ENCODE measurements around the gene FSTL4.

FSTL4 gene

DNA sequence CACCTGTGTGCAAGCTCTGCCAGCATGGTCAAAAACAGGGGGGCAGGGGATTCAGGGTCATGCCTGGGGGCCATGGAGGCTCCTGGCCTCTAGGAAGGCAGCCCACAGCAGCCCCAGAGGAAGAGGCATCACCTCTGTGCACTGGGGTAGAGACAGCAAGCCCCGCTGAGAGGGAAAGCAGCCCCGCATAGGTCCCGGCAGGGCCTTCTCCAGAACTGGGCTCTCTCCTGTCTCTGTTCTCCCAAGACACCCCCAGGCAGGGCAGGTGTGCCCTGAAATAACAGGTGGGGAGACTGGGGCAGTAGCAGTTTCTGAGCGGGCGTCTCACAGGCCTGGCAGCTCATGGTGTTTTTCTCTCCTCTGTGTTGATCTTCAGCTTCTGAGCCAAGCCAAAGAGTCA, 281.4 kb downstream of the FSTL4 start:
- FAIRE-seq, result no peak
- TF ChIP-seq, protein P1, sequence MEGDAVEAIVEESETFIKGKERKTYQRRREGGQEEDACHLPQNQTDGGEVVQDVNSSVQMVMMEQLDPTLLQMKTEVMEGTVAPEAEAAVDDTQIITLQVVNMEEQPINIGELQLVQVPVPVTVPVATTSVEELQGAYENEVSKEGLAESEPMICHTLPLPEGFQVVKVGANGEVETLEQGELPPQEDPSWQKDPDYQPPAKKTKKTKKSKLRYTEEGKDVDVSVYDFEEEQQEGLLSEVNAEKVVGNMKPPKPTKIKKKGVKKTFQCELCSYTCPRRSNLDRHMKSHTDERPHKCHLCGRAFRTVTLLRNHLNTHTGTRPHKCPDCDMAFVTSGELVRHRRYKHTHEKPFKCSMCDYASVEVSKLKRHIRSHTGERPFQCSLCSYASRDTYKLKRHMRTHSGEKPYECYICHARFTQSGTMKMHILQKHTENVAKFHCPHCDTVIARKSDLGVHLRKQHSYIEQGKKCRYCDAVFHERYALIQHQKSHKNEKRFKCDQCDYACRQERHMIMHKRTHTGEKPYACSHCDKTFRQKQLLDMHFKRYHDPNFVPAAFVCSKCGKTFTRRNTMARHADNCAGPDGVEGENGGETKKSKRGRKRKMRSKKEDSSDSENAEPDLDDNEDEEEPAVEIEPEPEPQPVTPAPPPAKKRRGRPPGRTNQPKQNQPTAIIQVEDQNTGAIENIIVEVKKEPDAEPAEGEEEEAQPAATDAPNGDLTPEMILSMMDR (IDR thresholded peaks at IDR 0.05; ENCODE audit: insufficient read depth, missing control alignments), result no peak

DNA sequence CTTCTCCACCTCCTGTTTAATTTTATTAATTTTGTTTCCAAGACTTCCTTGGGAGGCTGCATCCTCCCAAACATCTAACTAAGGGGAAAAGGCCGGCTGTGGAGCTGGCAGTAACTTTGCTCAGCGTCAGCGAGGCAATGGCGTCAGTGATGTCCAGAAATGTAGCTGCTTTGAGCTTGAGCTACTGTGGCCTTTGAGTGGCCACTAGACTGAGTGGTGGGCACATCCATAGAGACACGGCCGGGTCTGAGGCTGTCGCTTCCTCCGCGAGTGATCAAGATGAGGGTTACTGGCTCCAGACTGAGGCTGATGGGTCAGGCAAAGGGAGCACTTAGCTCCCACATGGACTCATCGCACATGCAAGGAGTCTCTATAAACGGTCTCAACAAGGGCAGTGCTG, 283.5 kb downstream of the FSTL4 start:
- TF ChIP-seq, protein P1 (IDR thresholded peaks at IDR 0.05; ENCODE audit: insufficient read depth, missing control alignments), result no peak
- DNase-seq (ENCODE audit: insufficient read length, low spot score), result no peak
- no peak for FAIRE-seq

More for the DNA sequence above, 281.4 kb downstream of the FSTL4 start:
- no peak for DNase-seq (ENCODE audit: insufficient read length, low spot score)

DNA sequence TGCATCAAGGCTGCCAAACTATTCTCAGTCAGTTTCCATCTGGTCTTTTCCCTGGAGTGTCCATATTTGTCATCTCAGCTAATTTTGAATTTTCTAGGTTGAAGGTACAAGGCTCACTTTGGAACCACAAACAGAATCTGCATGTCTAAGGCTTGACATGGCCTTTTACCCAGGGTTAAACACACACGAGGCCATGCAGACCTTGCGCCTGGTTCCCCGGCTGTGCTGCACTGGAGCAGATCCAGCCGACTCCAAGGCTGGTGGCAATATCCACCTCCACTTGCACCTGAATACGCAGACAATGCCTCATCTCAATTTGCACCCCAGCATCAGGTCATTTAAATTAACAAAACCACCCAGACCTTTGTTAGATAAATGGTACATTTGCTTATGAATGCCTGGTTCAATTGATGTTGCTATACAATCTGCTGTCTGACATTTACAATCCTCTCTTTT, 284.4 kb downstream of the FSTL4 start:
- TF ChIP-seq, protein P1 (IDR thresholded peaks at IDR 0.05; ENCODE audit: insufficient read depth, missing control alignments), result no peak
- no peak for DNase-seq (ENCODE audit: insufficient read length, low spot score)
- no peak for FAIRE-seq

DNA sequence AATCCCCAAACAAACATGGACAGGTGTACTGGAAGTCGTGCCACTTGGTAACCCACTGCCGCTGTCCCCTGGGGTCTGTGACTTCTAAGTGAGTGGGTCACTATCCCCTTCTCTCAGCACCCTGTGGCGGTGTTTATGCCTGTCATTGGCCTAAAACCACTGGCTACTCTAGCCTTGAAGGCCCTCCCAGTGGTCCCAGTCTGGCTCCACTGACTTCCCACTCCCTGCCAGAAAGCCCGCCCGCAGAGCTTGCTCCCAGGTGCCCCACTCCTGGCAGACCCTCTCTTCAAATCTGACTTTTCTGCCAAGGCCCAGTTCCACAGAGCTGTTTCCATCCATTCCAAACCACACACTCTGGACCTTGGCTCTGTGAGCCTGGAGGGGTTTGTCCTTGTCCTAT, 286.0 kb downstream of the FSTL4 start:
- no peak for FAIRE-seq
- TF ChIP-seq, protein P1 (IDR thresholded peaks at IDR 0.05; ENCODE audit: insufficient read depth, missing control alignments), result no peak
- no peak for DNase-seq (ENCODE audit: insufficient read length, low spot score)

DNA sequence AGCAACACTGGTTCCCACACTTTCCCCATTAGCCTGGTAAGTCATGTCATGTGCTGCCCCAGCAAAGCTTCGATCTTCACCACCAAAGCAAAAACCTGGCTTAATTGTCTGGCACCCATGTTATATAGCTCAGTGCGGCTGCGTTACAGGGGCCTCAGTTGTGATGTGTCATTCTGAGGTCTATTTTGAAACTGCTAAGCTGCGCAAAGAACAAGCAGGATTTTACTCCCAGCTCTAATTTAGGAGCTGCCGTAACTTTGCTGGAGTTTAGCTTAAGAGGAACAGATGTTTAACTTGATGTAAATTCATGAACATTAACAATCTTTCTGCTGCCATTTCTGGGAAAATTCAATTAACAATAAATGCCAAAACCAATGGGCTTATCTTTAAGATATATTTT, 286.5 kb downstream of the FSTL4 start:
- DNase-seq (ENCODE audit: insufficient read length, low spot score), result no peak
- TF ChIP-seq, protein P1 (IDR thresholded peaks at IDR 0.05; ENCODE audit: insufficient read depth, missing control alignments), result no peak
- no peak for FAIRE-seq

DNA sequence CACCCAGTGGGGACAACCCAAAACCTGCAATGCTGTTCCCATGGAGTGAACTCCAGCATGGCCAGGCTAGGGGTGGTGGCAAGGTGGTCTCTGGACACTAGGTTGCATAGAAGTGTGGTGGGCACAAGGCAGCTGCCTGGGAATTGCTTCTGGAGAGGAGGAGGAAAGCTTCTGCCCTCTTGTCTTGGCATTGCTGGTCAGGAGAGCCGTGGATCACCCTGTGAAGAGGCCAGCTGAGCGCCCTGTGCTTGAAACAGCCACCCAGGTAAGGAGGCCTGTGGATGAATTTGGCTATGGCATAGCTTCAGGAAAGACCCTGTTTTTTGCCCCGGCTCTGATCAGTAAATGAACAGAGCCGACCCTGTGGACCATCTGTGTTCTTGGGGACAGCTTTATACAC, 287.4 kb downstream of the FSTL4 start:
- FAIRE-seq (no peak), DNase-seq (ENCODE audit: insufficient read length, low spot score) (no peak)
- TF ChIP-seq, protein P1 (IDR thresholded peaks at IDR 0.05; ENCODE audit: insufficient read depth, missing control alignments), result no peak

DNA sequence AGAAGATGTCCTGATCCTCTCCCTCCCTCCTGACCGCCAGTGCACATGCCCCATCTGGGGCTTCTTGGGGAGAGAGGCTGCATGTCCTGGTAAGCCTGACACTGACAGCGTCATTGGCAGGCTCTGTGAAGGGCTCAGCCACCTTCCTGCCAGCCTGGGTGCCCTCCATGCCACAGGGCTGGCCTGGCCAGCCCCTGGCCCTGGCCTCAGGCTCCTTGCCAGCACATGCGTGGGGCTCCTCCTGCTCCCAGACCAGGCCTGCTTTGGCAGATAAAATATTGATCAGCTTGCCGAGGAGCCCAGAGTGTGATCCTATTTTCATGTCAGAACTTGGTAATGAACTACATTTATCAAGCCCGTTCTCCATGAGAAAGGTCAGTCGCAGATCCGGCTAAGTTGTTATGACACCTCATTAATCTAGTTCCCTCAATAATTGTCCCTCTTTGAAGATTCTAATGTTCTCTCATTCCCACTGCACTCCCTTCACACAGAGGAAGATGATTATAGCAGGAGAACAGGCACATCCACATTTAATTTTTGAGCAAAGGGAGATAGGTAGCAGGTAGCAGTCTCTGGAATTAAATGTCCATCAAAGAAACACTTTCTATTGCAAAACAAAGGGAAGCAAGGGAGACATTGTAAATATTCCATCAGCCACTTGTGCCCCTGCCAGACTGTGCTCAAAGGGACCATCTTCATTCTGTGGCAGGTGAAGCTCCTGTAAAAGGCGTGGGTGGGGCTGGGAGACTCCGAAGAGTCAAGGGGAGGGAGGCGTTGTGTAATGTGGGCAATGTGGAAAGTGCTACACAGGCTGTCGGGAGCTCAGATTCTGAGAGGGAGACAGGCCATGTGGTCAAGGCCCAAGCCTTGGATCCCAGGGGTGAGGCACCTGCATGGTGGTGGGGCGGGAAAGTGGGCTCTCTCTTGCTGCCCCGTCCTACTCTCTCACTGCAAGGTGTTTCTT, 288.6 kb downstream of the FSTL4 start:
- no peak for DNase-seq (ENCODE audit: insufficient read length, low spot score)
- TF ChIP-seq, protein P1 (IDR thresholded peaks at IDR 0.05; ENCODE audit: insufficient read depth, missing control alignments), result no peak
- no peak for FAIRE-seq

Data from D721Med (cell line).